ENCODE results near the gene TTLL6. TPM values are rescaled to one million over a fixed set of nuclear protein-coding genes. Genes with fewer than 3 reads are reported as not detected.
"Not testable (repeated sequence)": the region's sequence is repeated elsewhere in the genome, so short reads cannot be mapped to it uniquely, and the experiment has no call there.

Gene TTLL6
- total RNA-seq, 2 experiments from 2014 or later, result not detected

- Mint-ChIP-seq H3K9me3 (no peaks in the 10 kb centered on the region), H3K27me3 (peaks cover 98% of the 10 kb centered on the region), H3K4me3 (no peak overlapping the region), H3K36me3 (peaks cover 3% of the 10 kb centered on the region), H3K4me1 (peaks cover 33% of the 10 kb centered on the region), H3K27ac (no peak overlapping the region)
- DNase-seq, result no peak
Observed at GRCh38 chr17:48720266-48721008, 96.6 kb downstream of the TTLL6 start.

GRCh38 chr17:48719642-48720265 lies 97.3 kb downstream of the TTLL6 start:
- H3K36me3 Mint-ChIP-seq, result peaks cover 3% of the 10 kb centered on the region
- no peak overlapping the region for H3K27ac Mint-ChIP-seq
- no peaks in the 10 kb centered on the region for H3K9me3 Mint-ChIP-seq
- DNase-seq, result no peak
- peaks cover 30% of the 10 kb centered on the region for H3K4me1 Mint-ChIP-seq
- H3K27me3 Mint-ChIP-seq, result peaks cover 97% of the 10 kb centered on the region
- H3K4me3 Mint-ChIP-seq, result no peak overlapping the region

GRCh38 chr17:48718761-48719641 lies 98.0 kb downstream of the TTLL6 start:
- peaks cover 27% of the 10 kb centered on the region for H3K4me1 Mint-ChIP-seq
- H3K4me3 Mint-ChIP-seq, result peak overlapping the region; percentile 27
- H3K27me3 Mint-ChIP-seq, result peaks cover 97% of the 10 kb centered on the region
- peaks cover 3% of the 10 kb centered on the region for H3K36me3 Mint-ChIP-seq
- no peak for DNase-seq
- no peak overlapping the region for H3K27ac Mint-ChIP-seq
- no peaks in the 10 kb centered on the region for H3K9me3 Mint-ChIP-seq

- H3K27ac Mint-ChIP-seq, result no peak overlapping the region
- H3K9me3 Mint-ChIP-seq, result no peaks in the 10 kb centered on the region
- peaks cover 20% of the 10 kb centered on the region for H3K4me1 Mint-ChIP-seq
- no peak overlapping the region for H3K4me3 Mint-ChIP-seq
- peaks cover 3% of the 10 kb centered on the region for H3K36me3 Mint-ChIP-seq
- H3K27me3 Mint-ChIP-seq, result peaks cover 97% of the 10 kb centered on the region
- no peak for DNase-seq
Observed at GRCh38 chr17:48718227-48718760, 98.7 kb downstream of the TTLL6 start.

- Mint-ChIP-seq H3K9me3 (no peaks in the 10 kb centered on the region), H3K4me3 (no peak overlapping the region), H3K4me1 (peaks cover 14% of the 10 kb centered on the region), H3K27me3 (peaks cover 95% of the 10 kb centered on the region), H3K36me3 (peaks cover 2% of the 10 kb centered on the region), H3K27ac (no peak overlapping the region)
- DNase-seq, result no peak
Observed at GRCh38 chr17:48717367-48718226, 99.4 kb downstream of the TTLL6 start.

GRCh38 chr17:48716549-48716948 lies 100.5 kb downstream of the TTLL6 start:
- Mint-ChIP-seq H3K4me1 (peaks cover 12% of the 10 kb centered on the region), H3K27me3 (peaks cover 88% of the 10 kb centered on the region)
- not testable (repeated sequence) for H3K27ac Mint-ChIP-seq, DNase-seq, H3K36me3 Mint-ChIP-seq, H3K9me3 Mint-ChIP-seq, H3K4me3 Mint-ChIP-seq

- Mint-ChIP-seq H3K36me3 (peaks cover 1% of the 10 kb centered on the region), H3K27me3 (peaks cover 87% of the 10 kb centered on the region), H3K9me3 (no peaks in the 10 kb centered on the region), H3K27ac (no peak overlapping the region), H3K4me1 (peaks cover 12% of the 10 kb centered on the region), H3K4me3 (no peak overlapping the region)
- DNase-seq, result no peak
Observed at GRCh38 chr17:48715496-48716399, 101.3 kb downstream of the TTLL6 start.

Other genes starting within 250 kb of the TTLL6 start
- gene HOXB4, start 238.9 kb downstream of the TTLL6 start, total RNA-seq, result 1 to 10 TPM; 1.3 to 1.9 TPM
- gene HOXB3, start 227.0 kb downstream of the TTLL6 start, total RNA-seq, result 1 to 10 TPM; 1.4 to 2.0 TPM
- gene HOXB5, start 223.4 kb downstream of the TTLL6 start, total RNA-seq, result not detected
- gene HOXB6, start 212.2 kb downstream of the TTLL6 start, total RNA-seq, result not detected
- gene HOXB7, start 206.2 kb downstream of the TTLL6 start, total RNA-seq, result 1 to 10 TPM in 1 of 2 experiments, under 1 TPM in 1; 0.62 to 1.4 TPM
- not detected for gene HOXB8, start 201.9 kb downstream of the TTLL6 start, total RNA-seq
- 1 to 10 TPM; 3.4 to 4.0 TPM for gene HOXB9, start 190.9 kb downstream of the TTLL6 start, total RNA-seq
- gene PRAC1, start 94.7 kb downstream of the TTLL6 start, total RNA-seq, result not detected
- not detected for gene PRAC2, start 94.0 kb downstream of the TTLL6 start, total RNA-seq
- gene HOXB13, start 88.5 kb downstream of the TTLL6 start, total RNA-seq, result not detected
- 10 to 100 TPM; 69.3 to 75.8 TPM for gene CALCOCO2, start 13.8 kb upstream of the TTLL6 start, total RNA-seq
- gene ATP5MC1, start 75.6 kb upstream of the TTLL6 start, total RNA-seq, result 100 to 1,000 TPM; 153 to 159 TPM
- 10 to 100 TPM; 80.4 to 81.2 TPM for gene UBE2Z, start 91.2 kb upstream of the TTLL6 start, total RNA-seq
- gene SNF8, start 127.6 kb upstream of the TTLL6 start, total RNA-seq, result 100 to 1,000 TPM; 127 to 134 TPM
- gene GIP, start 151.4 kb upstream of the TTLL6 start, total RNA-seq, result not detected
- 1 to 10 TPM; 1.1 to 1.3 TPM for gene IGF2BP1, start 180.2 kb upstream of the TTLL6 start, total RNA-seq